Activated B cell treated with CpG ODN at 0.5 μM for 24 hours (primary cell): Measurements from ENCODE around the gene ZNF576. TPM values are rescaled to one million over a fixed set of nuclear protein-coding genes. Genes with fewer than 3 reads are reported as not detected.

ENCODE experiments used
- ATAC-seq: fragments of 200-7000 bp; cut with Tn5 transposase; one replicate; pipeline ENCODE4 v1.10.0; 2021; ENCODE audit warnings: low read depth, mild to moderate bottlenecking, moderate library complexity
- CTCF ChIA-PET: fragments of 350-600 bp; sonication (Branson Sonifier 250); formaldehyde crosslinking; loops from one replicate; lab custom pipeline; 2021; ENCODE audit warnings: antibody characterized with exemption; lab: Charles Lee
- POLR2A ChIA-PET: fragments of 350-600 bp; sonication (Branson Sonifier 250); formaldehyde crosslinking; loops from one replicate; lab custom pipeline; 2021; ENCODE audit warnings: antibody characterized with exemption; lab: Charles Lee
- DNase-seq: peaks from one replicate; pipeline ENCODE4 v3.0.0; 2022
- H3K27ac Mint-ChIP-seq: one replicate; pipeline ENCODE4 v1.8.0; 2020; ENCODE audit warnings: mixed read lengths
- H3K27me3 Mint-ChIP-seq: one replicate; pipeline ENCODE4 v1.8.0; 2021; ENCODE audit warnings: mixed read lengths
- H3K36me3 Mint-ChIP-seq: one replicate; pipeline ENCODE4 v1.8.0; 2021; ENCODE audit warnings: low read depth, mixed read lengths
- H3K4me1 Mint-ChIP-seq: one replicate; pipeline ENCODE4 v1.8.0; 2021; ENCODE audit warnings: mixed read lengths
- H3K4me3 Mint-ChIP-seq: one replicate; pipeline ENCODE4 v1.8.0; 2020; ENCODE audit warnings: mild to moderate bottlenecking, mixed read lengths
- H3K9me3 Mint-ChIP-seq: one replicate; pipeline ENCODE4 v1.8.0; 2020; ENCODE audit warnings: mixed read lengths
- CTCF ChIP-seq: fragments of 200-600 bp; IDR thresholded peaks from one replicate; pipeline ENCODE4 v1.8.0; 2022; ENCODE audit warnings: antibody characterized with exemption, mild to moderate bottlenecking
- intact Hi-C: fragments of 100-400 bp; cut with micrococcal nuclease; formaldehyde crosslinking; loops from one replicate; pipeline ENCODE4 v1.15.1; 2024
- total RNA-seq: library from RNA; stranded (reverse); gene quantifications from 2 replicates; pipeline ENCODE4 v1.2.3, GENCODE V29; 2022

Gene ZNF576
- total RNA-seq, 1 donor from 2014 or later = 17.3 TPM

GRCh38 chr19:43623889-43624670 is 27.7 kb downstream of the ZNF576 start:
- ATAC-seq (no peak), DNase-seq (no peak)
- intact Hi-C loops = no loop called here
- H3K27ac Mint-ChIP-seq = peak overlapping the region; percentile 13
- H3K27me3 Mint-ChIP-seq = peaks cover 4% of the 10 kb centered on the region
- no peak overlapping the region for H3K4me3 Mint-ChIP-seq
- no peak for TF ChIP-seq CTCF
- peaks cover 23% of the 10 kb centered on the region for H3K4me1 Mint-ChIP-seq
- POLR2A ChIA-PET = interaction anchor here (0.6 kb wide), 1 partner anchor 48 kb away, joined by 3 read pairs; no protein-coding TSS in a partner anchor
- peaks cover 7% of the 10 kb centered on the region for H3K36me3 Mint-ChIP-seq
- H3K9me3 Mint-ChIP-seq = no peaks in the 10 kb centered on the region
- CTCF ChIA-PET = no interaction called here

DNA sequence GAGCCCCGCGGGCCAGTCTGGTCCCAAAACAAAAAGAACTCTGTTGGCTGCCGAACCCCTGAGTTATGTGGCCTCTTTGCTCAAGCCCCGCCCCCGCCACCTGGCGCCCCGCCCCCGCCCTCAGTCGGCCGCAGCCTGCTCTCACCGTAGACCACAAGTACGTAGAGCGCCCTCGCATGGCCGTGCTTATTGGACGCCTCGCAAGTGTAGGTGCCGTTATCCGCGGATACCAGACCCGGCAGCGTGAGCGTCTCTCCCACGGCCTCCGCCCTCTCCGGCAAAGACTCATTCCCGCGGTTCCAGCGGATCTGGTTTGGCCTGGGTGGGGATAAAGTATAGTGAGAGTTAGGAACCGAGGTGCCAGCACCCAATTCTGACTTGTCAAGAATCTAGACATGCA is 28.5 kb downstream of the ZNF576 start:
- DNase-seq (peak; percentile 59), ATAC-seq (peak; percentile 84)
- TF ChIP-seq CTCF = no peak
- no peak overlapping the region for H3K4me3 Mint-ChIP-seq
- peaks cover 19% of the 10 kb centered on the region for H3K4me1 Mint-ChIP-seq
- CTCF ChIA-PET = interaction anchor here (0.9 to 1.0 kb wide), 2 partner anchors 16 to 31 kb away, joined by 3 to 4 read pairs; no protein-coding TSS in a partner anchor
- H3K36me3 Mint-ChIP-seq = peaks cover under 1% of the 10 kb centered on the region
- intact Hi-C loops = loop anchor here (1.0 kb wide), 1 partner anchor 70 kb away; no protein-coding TSS in a partner anchor
- H3K9me3 Mint-ChIP-seq = no peaks in the 10 kb centered on the region
- H3K27ac Mint-ChIP-seq = no peak overlapping the region
- peaks cover 4% of the 10 kb centered on the region for H3K27me3 Mint-ChIP-seq
- POLR2A ChIA-PET = no interaction called here

GRCh38 chr19:43625918-43626579 is 29.7 kb downstream of the ZNF576 start:
- Mint-ChIP-seq H3K4me1 (peaks cover 10% of the 10 kb centered on the region), H3K9me3 (no peaks in the 10 kb centered on the region), H3K27ac (no peak overlapping the region), H3K36me3 (no peaks in the 10 kb centered on the region), H3K4me3 (no peak overlapping the region), H3K27me3 (peaks cover 4% of the 10 kb centered on the region)
- intact Hi-C loops = loop anchor here (1.0 kb wide), 1 partner anchor 71 kb away; no protein-coding TSS in a partner anchor
- ChIA-PET POLR2A (interaction anchor here (0.6 kb wide), 1 partner anchor 17 kb away, joined by 3 read pairs; no protein-coding TSS in a partner anchor), CTCF (interaction anchor here (0.9 to 1.0 kb wide), 2 partner anchors 17 to 32 kb away, joined by 3 to 4 read pairs; no protein-coding TSS in a partner anchor)
- ATAC-seq (no peak), DNase-seq (no peak)
- TF ChIP-seq CTCF = no peak

GRCh38 chr19:43626838-43627237 is 30.4 kb downstream of the ZNF576 start:
- CTCF ChIA-PET = no interaction called here

More at GRCh38 chr19:43626838-43627237, 30.4 kb downstream of the ZNF576 start:
- Mint-ChIP-seq H3K4me1 (peaks cover 10% of the 10 kb centered on the region), H3K27ac (no peak overlapping the region), H3K27me3 (peaks cover 4% of the 10 kb centered on the region), H3K4me3 (no peak overlapping the region), H3K36me3 (no peaks in the 10 kb centered on the region), H3K9me3 (no peaks in the 10 kb centered on the region)
- DNase-seq = no peak
- intact Hi-C loops = no loop called here
- POLR2A ChIA-PET = interaction anchor here (0.6 kb wide), 1 partner anchor 16 kb away, joined by 3 read pairs; no protein-coding TSS in a partner anchor
- no peak for TF ChIP-seq CTCF
- no peak for ATAC-seq
